Osteoblast (primary cell): ENCODE measurements around the gene CREB5. TPM values are rescaled to one million over a fixed set of nuclear protein-coding genes. Genes with fewer than 3 reads are reported as not detected.

Experiments
- DNase-seq: peaks from one replicate; pipeline ENCODE4 v3.0.0; 2011; ENCODE audit warnings: low spot score, mixed read lengths; ENCODE audit not compliant: insufficient read length; ENCODE audit errors: missing footprints
- H2AFZ ChIP-seq: 2 replicates; pipeline ENCODE4 v1.6.0; 2011; ENCODE audit warnings: mild to moderate bottlenecking, low read length
- H3K27ac ChIP-seq: 2 replicates; pipeline ENCODE4 v1.5.1; 2011; ENCODE audit warnings: mild to moderate bottlenecking, low read depth, low read length, moderate library complexity
- H3K27me3 ChIP-seq: 2 replicates; pipeline ENCODE4 v1.6.0; 2012; ENCODE audit warnings: mild to moderate bottlenecking, control low read depth, inconsistent platforms, low read length, moderate library complexity; ENCODE audit not compliant: insufficient read depth
- H3K36me3 ChIP-seq: 2 replicates; pipeline ENCODE4 v1.5.1; 2011; ENCODE audit warnings: mild to moderate bottlenecking, low read length, control low read depth, moderate library complexity; ENCODE audit not compliant: insufficient read depth
- H3K4me1 ChIP-seq: 2 replicates; pipeline ENCODE4 v1.5.1; 2011; ENCODE audit warnings: mild to moderate bottlenecking, low read length, control low read depth, moderate library complexity; ENCODE audit not compliant: insufficient read depth
- H3K4me2 ChIP-seq: 2 replicates; pipeline ENCODE4 v1.6.0; 2011; ENCODE audit warnings: mild to moderate bottlenecking, low read length; ENCODE audit not compliant: insufficient read depth
- H3K4me3 ChIP-seq: fragments of 200-600 bp; sonication (generic); 3 replicates; pipeline ENCODE4 v1.5.1; 2012; ENCODE audit warnings: mild to moderate bottlenecking, low read length, inconsistent platforms; ENCODE audit not compliant: insufficient read depth
- H3K79me2 ChIP-seq: 2 replicates; pipeline ENCODE4 v1.6.0; 2012; ENCODE audit warnings: mild to moderate bottlenecking, low read length, control low read depth, inconsistent platforms; ENCODE audit not compliant: insufficient read depth
- H3K9me3 ChIP-seq: 2 replicates; pipeline ENCODE4 v1.5.1; 2011; ENCODE audit warnings: low read depth, low read length, control low read depth
- H4K20me1 ChIP-seq: 2 replicates; pipeline ENCODE4 v1.6.0; 2012; ENCODE audit warnings: mild to moderate bottlenecking, low read length, control low read depth; ENCODE audit not compliant: insufficient read depth
- CTCF ChIP-seq: IDR thresholded peaks from 2 replicates; pipeline ENCODE4 v1.5.1; 2011; ENCODE audit warnings: mild to moderate bottlenecking, low read depth, low read length, moderate library complexity; ENCODE audit errors: extremely low read depth
- total RNA-seq: library from RNA; depleted of rRNA; stranded (reverse); fragments of >200 nt; gene quantifications from 2 replicates; pipeline ENCODE4 v1.2.3, GENCODE V29; 2012

The CREB5 gene
- total RNA-seq, 1 donor = 5.1 TPM

DNA sequence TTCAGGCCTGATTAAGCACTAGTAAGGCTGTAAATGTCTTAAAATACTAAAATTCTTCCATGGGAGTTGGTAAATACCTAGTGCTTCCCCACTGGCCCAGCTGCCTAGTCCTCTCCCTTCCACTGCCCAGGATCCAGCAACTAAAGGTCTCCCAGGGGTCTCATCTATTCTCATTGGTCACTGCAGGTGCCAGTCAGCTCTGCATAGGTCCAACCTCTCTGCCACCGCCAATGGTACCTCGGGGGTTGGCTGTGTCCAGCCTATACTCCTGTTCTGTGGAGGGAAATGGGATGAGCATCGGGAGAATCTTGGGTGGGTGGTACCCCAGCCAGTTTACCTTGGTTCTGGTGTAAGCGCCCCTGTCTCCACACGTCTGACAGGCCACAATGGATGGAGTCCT is 6.1 kb upstream of the CREB5 start:
- Histone ChIP-seq H3K79me2 (no peaks in the 10 kb centered on the region), H3K4me3 (no peak overlapping the region), H3K27ac (peak overlapping the region; percentile 81), H2AFZ (no peak overlapping the region), H3K9me3 (no peaks in the 10 kb centered on the region), H3K4me2 (peak overlapping the region; percentile 35), H4K20me1 (no peaks in the 10 kb centered on the region), H3K36me3 (no peaks in the 10 kb centered on the region), H3K27me3 (no peaks in the 10 kb centered on the region), H3K4me1 (peaks cover 33% of the 10 kb centered on the region)
- TF ChIP-seq CTCF = no peak
- peak; percentile 78 for DNase-seq

- Histone ChIP-seq H3K4me1 (peaks cover 35% of the 10 kb centered on the region), H3K4me2 (no peak overlapping the region), H2AFZ (no peak overlapping the region), H3K27me3 (no peaks in the 10 kb centered on the region), H3K4me3 (no peak overlapping the region), H3K9me3 (no peaks in the 10 kb centered on the region), H4K20me1 (no peaks in the 10 kb centered on the region), H3K27ac (peak overlapping the region; percentile 75), H3K36me3 (no peaks in the 10 kb centered on the region), H3K79me2 (no peaks in the 10 kb centered on the region)
- peak; percentile 79 for DNase-seq
- no peak for TF ChIP-seq CTCF
Measured at GRCh38 chr7:28407651-28408050, 4.7 kb upstream of the CREB5 start.

DNA sequence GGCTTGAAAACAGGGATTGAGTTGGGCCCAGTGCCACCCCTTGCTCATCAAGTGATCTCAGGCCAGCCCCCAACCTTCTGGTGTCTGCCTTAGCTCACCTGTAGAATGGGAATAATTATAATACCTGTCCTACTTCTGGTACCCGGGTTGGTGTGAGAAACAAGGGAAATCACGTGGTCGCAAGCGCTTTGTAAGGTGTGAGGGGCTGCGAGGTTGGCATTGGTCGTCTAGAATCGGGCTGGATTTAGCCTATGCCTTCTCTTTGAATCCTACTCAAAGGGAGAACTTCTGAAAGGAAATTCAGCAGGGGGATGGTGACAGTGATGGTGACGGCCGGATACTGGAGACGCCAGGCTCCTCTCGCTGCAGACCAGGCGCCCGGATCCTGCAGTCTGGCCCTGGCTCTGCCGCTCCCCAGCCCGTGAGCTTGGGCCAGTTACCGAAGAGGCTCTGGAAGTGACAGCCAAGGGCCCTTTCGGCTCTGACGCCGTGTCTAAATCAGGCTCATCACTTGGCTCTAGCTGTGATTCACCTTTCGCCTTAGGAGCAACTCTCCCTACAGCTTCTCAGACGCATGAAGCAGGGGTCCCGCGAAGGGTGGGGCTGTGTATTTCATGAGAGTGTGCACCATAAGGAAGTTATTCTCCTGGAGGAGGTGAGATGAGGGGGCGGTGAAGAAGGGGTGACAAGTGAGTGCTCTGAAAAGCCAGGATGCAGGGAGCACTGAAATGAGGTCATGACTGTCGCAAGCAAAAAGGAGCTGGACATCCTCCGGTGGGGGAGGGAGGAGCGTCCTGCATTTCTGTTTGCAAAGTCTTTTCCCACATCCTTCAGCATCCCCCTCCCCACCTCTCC is 4.0 kb upstream of the CREB5 start:
- Histone ChIP-seq H4K20me1 (no peaks in the 10 kb centered on the region), H3K9me3 (no peaks in the 10 kb centered on the region), H3K4me2 (peak overlapping the region; percentile 59), H3K36me3 (no peaks in the 10 kb centered on the region), H2AFZ (no peak overlapping the region), H3K79me2 (no peaks in the 10 kb centered on the region), H3K27ac (peak overlapping the region; percentile 75), H3K27me3 (no peaks in the 10 kb centered on the region), H3K4me1 (peaks cover 35% of the 10 kb centered on the region), H3K4me3 (no peak overlapping the region)
- TF ChIP-seq CTCF = no peak
- DNase-seq = peak; percentile 62

DNA sequence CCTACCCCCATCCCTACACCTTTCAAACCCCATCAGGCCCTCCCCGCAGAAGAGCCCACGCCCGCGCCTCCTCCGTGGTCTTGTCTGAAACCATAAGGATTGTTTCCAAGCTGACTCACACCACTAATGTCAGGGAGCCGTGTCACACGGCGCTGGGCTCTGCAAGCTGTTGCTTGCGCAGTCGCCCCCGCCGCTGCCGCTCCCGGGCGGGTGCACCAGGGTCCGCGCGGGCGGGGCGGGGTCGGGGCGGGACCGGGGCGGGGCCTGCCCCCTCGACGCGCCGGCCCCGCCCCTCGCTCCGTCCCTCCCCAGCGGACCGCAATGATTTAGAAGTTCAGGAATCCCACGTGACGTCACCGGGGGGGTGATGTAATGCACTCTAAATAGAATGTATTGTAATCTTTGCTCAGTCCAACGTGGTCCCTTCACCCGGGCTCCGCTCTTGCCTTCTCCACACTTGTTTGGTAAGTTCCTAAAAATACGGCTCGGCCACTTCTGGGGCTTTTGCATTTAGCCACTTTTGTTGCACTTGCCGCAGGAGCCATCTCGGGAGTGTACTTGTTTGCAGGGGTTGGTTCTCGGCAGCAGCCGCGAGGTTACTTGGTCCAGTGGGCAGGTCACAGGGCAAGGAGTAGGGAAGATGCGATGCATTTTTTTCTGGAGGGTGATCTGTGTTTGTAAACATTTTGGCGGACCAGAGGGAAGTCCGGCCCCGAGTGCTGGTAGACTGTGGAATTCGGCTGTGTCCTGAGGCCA is 3.2 kb upstream of the CREB5 start:
- Histone ChIP-seq H3K4me1 (peaks cover 35% of the 10 kb centered on the region), H2AFZ (peak overlapping the region; percentile 11), H3K27ac (peak overlapping the region; percentile 94), H3K36me3 (no peaks in the 10 kb centered on the region), H3K4me3 (peak overlapping the region; percentile 84), H3K27me3 (no peaks in the 10 kb centered on the region), H4K20me1 (no peaks in the 10 kb centered on the region), H3K4me2 (peak overlapping the region; percentile 99), H3K79me2 (no peaks in the 10 kb centered on the region), H3K9me3 (no peaks in the 10 kb centered on the region)
- no peak for TF ChIP-seq CTCF
- DNase-seq = peak; percentile 96
